NCI-H187 (cell line): ENCODE results near the gene PPFIA2.

ENCODE experiments used
- DNase-seq, 2 experiments: peaks; one replicate each; lab custom pipeline; 2025; lab: John Stamatoyannopoulos, UW

PPFIA2 gene

DNA sequence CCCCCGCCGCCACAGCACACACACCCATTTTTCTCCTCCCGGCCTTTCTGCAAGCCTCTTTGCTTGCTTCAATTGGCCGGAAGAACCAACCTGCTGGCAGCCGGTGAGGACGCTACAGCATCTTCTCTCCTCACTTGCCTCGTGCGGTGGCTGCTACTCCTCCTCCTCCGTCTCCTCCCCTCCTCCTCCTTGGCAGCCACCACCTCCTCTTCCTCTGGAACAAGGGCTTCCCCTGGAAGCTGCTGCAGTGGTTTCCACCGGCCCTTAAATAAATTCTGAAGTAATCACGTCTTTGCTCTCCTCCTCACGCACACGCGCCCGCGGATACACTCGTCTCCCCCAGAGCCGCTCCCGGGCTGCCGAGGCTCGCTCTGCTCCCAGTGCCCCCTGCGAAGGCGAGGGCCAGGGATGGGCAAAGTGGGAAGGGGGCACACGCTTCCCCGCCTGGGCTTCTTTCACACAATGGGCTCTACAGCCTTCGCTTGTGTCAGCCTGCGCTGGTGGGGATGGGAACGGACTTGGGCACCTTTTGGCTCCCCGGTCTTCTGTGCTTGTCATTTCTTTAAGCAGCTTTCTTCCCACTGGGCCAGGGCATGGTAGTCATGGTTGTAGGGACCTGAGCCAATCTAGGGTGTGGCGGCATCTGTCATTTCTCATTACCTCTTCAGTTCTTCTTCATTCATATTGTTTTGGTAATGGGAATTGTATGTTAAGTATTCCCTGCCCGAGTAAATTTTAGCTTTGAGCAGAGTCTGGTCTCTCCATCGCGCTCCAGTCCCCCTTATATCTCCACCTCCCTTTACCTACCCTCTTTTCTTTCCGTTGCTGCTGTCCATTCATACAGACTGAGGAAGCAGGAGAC is at the start of gene PPFIA2:
Gene PPFIA2, minus strand, starts transcription at position 161 of the 862 bp plus-strand sequence.
- no peak for DNase-seq

DNA sequence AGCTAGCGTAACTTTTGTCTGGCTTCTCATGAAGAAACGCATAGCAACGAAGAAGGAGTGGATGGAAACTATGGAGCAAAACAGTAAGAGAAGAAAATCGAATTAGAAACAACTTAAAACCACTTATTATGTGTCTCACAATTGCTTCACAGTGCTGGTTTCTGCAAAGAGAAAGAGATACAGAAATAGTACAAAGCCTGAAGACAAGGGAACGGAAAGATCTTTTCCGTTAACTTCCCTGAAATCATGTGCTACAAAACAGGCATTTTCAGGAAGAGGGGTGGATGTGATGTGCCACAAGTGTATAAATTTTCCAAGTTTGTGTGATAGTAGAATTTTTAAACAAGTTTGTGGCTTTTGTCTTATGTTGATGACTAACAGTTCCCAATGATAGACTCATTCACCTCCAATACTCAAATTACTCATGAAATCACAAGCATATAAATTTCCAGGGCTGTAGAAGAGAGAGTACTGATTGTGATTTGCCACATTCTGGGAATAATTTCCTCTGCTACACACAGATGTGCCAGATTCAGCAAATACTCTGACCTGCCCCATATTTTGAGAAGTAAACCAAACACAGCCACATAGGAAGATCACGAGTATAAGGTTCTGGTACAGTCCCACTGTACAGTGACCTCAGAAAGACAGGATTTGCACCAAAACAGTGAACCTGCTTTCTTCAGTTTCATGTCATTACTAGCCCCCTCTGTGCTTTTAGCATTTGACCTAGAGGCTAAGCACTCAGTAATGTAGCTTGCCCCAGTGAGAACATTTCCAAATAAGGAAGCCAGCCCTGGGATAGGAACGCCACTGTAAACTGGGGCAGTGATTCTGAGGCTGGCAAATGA is 41.4 kb upstream of the PPFIA2 start:
- no peak for DNase-seq

DNA sequence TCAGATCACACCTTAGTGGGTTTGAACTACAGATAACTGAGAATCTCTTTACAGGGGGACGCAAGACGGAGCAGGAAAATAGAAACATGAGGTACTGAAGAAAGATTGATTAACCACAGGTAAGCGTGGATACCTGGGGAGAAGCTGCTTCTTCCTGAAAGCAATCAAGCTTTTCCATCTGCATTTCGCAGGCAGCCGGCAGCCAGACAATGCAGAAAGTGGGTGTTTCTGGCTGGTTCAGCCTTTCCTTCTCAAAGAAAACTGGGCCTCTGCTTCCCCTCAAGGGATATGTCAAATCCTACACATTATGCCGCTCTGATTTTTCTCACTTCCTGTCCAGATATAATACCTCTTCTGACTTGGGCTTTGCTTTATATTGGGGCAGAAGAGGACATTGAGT is 39.1 kb upstream of the PPFIA2 start:
- DNase-seq: no peak

DNA sequence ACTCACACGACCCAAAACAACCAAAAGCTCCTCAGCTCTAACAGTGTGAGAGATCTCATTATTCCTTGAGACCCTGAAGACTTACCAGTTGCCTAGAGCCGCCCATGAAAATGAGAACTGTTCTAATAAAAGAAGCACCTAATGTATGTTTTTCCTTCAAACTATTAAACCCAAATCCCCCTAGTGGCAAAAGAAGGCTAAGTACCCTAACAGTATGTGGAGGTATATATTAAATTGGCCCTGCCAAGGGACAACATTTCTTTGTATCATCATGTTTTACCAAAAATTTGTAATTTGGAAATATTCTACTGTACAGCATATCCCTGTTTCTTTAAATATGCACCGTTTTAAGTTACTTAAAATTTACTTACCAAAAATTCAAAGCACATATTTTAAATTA is 38.0 kb upstream of the PPFIA2 start:
- DNase-seq: no peak

DNA sequence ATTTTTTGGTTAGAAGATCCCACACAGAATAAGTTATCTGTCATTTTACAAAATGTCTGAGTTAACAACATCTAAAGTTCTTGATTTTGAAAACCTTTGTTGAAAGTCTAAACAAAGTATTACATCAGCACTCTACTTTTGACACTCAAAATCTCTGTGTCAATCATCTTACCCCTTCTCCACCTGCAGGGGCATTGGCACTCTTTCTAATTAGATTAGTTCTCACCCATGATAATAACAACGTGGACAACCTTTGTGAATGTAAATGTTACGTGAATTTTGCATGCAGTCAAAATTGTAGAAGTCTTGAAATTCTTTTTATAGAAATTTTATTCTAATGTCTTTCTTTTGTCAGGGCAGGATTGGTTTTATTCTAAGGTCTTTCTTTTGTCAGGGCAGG is 33.5 kb upstream of the PPFIA2 start:
- no peak for DNase-seq

DNA sequence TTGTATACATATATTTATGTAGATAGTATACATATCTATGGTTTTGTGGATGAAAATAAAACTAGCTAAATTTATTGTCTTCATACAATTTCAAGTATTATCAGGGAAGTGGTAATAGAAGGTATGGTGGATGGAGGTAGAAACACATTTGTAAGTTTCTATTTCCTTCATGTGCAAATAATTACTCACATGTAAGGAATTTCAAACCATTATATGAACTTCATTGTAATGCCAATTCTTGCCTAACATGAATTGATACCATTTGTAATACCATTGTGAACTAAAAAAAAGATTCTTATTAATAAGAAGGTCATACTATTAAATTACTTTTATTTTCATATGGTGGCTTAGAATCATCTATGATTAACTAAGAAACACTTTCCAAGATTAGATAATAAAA is 20.1 kb upstream of the PPFIA2 start:
- DNase-seq: no peak

DNA sequence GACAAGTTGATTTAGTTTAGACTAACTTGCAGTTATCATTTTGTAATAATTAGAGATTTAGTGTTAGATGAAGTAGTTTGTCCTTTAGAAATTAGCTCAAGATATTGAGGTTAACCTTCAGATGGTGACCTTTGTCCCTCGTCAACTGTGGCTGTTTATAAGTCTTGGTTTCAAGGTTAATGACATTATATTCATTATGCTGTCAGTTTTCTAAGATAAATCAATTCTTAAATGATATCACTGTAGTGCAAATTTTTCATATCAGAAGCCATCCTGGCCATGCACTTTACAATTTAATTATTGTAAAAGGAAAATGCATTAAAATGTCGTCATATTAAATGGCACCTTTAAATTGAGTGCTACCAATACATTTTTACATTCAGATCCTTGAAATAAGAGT is 19.6 kb upstream of the PPFIA2 start:
- no peak for DNase-seq

DNA sequence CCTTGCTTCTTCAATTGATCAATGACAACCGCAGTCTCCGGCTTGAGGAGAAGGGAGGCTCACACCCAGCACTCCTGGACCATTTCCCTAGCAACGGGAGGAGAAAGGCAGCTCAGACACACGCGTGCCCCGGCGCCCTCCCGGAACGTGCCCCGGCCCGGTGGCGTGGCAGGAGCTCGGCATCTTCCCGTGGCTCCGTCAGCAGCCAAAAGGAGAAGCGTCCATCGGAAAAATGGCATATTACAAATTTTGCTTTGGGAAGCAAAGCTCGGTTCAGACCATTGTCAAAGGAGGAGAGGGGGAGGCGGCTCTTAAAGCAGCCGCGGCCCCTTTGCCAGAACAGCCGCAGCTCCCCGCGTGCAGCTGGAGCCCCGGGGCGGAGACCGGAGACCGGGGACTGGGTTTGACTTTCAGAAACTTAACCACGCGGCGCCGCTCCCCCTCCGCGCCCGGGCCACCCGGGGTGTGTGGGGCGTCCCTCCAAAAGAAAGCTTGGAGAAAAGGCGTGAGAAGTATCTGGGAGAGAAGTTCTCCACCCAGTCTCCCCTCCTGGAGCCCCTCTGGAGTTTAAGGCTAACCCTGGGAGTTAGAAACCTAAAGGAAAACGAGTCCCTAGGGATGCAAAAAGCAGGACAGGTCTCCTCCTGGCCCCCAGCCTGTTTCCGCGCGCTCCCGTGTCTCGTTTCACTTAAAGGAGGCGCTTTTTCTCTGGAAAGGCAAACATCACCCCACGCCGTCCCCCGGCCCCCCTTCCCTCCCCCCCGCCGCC is 545 bp downstream of the PPFIA2 start:
- no peak for DNase-seq

DNA sequence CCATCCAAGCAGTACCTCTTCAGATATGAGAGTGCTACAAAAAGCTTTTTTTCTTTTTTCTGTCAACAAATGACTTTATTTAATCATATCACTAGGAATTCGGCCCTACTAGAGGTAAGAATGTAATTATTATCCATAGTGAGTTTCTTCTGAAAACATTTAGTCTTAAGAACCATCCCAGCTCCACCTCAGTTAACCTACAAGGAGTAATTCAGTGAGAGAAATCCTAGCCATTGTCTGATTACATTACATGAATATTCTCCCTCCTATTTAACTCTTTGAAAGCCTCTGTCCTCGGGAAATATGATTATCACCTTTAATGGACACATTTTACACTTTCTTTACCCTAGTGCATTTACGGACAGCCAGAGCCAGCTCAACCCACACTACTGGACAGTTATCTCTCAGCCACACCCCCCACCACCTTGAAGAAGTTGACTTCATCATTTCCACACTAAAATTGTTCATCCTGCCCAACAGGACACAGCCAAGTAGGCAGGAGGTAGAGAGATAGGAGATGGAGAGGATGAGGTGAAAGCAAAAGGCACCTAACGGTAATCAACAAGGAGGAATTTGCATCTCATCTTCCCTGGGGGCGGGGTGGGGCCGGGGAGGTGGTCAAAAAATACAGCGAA is 1.3 kb downstream of the PPFIA2 start:
- DNase-seq: no peak

DNA sequence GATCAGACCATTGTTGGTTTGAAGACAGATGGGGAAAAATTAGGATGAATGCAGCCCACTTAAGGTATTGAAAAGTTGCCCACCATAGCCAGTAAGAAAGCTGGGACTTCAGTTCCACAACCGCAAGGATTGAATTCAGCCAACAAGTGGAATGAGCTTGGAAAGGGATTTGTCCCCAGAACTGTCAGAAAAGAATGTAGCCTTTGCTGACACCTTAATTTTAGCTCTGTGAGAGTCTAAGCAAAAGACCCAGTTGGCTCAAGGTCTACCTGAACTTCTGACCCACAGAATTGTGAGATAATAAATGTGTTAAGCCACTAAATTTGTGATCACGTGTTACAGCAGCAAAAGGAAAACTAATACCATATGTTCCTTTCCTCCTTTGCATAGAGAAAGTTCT is 29.4 kb downstream of the PPFIA2 start:
- no peak for DNase-seq

DNA sequence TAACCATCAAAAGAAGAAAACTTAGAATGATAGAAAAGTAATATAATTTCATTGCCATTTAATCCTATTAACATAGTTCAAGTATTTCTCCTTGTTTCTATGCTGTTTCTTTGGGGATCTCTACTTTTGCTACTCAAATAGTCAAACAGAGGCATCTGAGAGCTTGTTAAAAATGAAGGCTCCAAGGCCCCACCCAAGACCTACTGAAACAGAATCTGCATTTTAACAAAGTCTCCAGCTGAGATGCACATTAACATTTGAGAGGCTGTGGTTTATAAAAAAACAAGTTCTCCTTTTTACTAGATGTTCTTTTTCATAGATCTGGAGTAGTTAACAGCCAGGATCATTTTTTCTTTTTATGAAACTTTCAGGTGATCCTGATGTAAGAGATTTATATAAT is 31.8 kb downstream of the PPFIA2 start:
- DNase-seq: no peak

DNA sequence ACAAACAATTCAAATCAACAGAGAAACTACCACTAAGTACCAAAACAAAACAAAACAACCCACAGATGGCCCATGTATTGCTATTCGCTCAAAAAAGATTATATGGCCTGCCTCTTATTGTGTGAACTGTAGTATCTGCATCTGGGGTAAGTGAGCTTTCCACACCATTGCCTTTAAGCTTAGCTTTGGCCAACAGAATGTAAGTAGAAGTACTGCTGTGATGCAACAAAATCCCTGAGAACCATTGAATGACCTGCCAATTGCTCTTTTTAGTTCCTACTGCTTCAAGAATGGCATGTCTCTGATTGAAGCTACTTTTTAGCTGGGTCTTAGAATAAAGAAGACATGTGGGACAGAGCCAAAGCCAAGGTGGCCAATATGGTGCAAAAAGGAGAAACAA is 32.5 kb downstream of the PPFIA2 start:
- DNase-seq: no peak

DNA sequence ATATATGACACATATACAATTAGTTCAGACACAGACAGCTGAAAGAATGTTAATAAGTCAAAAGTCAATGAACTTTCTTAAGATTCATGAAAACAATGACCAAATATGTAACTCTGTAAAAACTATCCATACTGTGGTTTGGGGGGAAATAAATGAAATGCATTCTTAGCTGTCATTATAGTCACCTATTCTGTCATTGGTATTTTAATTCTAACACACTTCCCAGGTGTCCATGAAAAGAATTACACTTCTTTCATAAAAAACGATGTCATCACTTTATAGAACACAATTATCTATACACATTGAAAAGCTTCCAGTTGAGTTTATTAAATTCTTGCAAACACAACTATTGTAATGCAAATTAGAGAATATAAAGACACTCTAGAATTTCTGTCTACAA is 35.8 kb downstream of the PPFIA2 start:
- no peak for DNase-seq

DNA sequence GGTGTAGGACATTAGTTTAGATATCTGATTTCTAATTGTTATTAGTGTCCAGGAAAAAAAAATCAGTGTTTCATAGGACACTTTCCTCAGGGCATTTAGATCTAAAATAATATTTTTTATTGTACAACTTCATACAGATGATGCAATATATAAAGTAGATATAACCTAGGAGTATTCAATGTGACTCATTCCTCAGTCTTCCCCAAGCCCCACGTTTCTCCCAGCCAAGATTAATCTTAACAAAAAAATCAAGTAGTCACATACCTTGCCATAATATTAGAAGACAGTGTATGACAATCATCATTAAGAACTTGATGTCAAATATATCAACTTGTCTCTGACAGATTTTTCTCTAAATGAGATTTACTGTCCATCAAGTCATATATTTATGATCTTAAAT is 37.1 kb downstream of the PPFIA2 start:
- no peak for DNase-seq

DNA sequence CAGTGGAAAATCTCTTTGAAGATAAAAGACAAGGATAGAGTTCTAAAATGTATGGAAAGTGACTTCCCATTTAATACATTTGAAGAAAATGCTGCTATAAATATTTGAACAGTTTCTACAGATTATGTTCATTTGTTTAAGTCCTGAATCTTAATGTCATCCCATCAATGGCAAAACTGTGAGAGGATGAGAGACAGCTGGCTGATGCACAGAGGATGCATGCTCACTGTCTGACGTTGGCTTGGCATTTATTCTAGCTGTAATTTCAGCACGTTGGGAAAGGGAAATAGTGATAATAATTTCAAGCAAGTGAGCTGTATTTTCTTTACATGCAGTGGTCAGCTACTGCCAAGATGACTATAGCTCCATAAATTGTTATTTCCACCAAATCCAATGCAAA is 40.5 kb downstream of the PPFIA2 start:
- no peak for DNase-seq

DNA sequence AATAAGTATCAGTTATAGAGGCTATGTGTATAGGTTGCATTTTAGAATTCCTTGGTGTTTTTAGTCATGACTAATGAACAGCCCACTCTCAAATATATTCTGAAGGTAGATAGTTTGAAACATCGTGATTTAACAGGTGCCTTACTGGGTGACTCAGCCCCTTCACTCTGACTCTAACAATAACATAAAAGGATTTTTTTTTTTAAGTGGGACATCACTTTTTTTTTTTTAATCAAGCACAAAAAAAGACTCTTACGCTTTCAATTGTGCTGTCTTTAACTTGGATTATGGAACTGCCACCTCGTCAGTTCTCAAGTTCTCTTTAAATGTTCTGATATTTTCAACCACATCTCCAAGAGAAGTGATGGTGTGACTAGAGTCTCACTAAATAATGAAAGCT is 46.6 kb downstream of the PPFIA2 start:
- DNase-seq: no peak

DNA sequence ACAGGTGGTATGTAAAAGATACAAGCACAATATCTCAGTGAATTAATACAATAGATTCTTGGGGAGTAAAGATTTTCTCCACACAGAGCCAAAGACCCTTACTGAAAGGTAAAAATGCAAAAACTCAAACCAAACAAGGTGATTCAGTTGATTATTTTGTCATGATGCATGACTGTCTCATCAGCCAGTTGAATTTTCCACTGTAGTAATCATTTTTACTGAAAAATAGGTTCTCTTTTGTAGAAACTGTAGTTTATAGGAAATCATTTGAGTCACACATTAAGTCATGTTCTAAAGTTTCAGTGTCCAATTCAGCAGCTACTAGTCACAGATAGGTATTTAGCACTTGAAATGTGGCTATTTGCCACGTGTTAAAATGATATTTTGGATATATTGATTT is 53.6 kb downstream of the PPFIA2 start:
- no peak for DNase-seq

DNA sequence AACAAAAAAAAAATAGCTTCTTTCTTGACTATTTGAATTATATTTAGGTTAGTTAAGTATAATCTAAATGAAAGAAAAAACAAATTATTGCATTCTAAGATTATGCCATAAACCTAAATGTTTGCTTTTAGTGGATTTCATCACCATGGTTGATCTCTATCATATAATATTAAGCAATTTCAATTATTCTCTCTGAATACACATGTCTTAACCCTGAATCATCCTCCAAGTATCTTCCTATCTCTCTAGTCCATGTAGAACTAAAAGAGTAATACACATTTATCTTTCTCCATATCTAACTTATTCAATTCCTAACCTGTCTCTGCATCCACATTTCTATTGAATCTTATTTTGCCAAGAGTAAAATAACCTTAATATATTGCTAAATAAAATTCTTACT is 59.6 kb downstream of the PPFIA2 start:
- no peak for DNase-seq

DNA sequence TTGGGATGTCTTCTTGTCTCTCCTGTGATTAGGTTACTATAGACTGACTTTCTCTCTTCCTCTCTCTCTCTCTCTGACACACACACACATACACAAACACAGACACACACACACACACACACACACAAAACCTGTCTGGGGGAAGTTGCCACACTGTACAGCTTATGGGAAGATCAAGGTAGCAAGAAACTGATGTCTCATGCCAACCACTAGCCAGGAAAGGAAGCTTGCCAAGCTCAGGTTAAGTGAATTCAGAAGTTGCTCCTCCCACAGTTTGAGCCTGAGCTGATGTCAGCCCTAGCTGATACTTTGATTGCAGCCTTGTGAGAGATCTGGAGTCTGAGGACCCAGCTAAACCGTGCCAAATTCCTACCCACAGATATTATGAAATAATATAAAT is 67.1 kb downstream of the PPFIA2 start:
- DNase-seq: no peak

DNA sequence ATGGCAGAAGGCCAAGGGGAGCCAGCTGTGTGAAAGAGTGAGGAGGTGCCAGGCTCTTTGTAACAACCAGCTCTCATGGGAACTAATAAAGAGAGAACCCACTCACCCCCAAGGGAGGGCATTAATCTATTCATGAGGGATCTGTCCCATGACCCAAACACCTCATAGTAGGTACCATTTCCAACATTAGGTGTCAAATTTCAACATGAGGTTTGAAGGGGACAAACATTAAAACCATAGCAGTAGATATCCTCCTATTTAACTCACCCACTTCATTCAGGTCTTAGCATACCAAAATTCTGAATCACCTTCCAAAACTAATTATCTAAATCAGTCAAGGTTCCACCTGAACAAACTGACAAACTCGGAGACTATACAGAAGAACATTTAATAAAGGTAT is 75.3 kb downstream of the PPFIA2 start:
- DNase-seq: no peak

DNA sequence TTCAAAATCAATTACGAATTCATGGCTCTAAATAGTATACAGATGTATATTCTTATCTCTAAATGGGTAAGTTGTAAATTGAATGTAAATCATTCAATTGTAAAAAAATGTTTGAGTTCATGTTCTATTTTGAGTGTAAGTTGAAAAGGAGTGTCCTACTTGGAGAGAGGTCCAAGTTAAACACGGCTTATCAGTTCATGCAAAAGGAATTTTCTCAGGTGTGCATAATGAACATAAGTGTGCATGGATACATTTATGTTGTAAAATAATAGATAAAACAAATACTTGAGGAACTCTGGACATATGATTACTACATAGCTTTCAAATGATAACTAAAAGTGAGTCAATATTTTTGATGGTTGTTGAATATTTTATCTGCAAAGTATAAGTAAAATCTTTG is 79.5 kb downstream of the PPFIA2 start:
- no peak for DNase-seq

DNA sequence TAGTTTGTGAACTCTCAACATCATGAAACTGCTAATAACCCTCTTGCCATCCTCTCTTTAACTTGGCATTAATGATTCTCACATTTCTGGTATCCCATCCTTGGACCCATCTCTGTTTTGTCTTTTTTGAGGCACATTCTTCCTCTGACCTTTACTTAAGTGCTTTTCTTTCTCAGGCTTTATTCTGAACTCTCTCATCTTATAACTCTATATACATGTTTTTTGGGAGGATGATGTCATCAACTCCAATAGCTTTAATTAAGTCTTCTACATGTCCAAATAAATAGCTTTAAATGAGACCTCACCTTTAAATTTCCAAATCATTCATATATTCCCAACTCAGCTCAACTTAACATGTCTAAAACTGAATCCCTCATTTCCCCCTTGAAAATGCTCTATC is 88.4 kb downstream of the PPFIA2 start:
- no peak for DNase-seq
